Chondrocyte (in vitro differentiated cells): ENCODE data around the gene PTPRN2. TPM values are rescaled to one million over a fixed set of nuclear protein-coding genes. Genes with fewer than 3 reads are reported as not detected.

ENCODE experiments used
- DNase-seq: peaks from one replicate; pipeline ENCODE4 v3.0.0; 2021; ENCODE audit warnings: mixed read lengths, low spot score
- H3K27ac Mint-ChIP-seq: one replicate; pipeline ENCODE4 v1.8.0; 2021; ENCODE audit warnings: mild to moderate bottlenecking, moderate library complexity, mixed read lengths; ENCODE audit not compliant: unreplicated experiment
- H3K27me3 Mint-ChIP-seq: 2 replicates; pipeline ENCODE4 v1.8.0; 2021; ENCODE audit warnings: low read depth, mixed read lengths
- H3K36me3 Mint-ChIP-seq: 2 replicates; pipeline ENCODE4 v1.8.0; 2021; ENCODE audit warnings: low read depth, mixed read lengths
- H3K4me1 Mint-ChIP-seq: 2 replicates; pipeline ENCODE4 v1.8.0; 2021; ENCODE audit warnings: low read depth, mild to moderate bottlenecking, mixed read lengths
- H3K4me3 Mint-ChIP-seq: one replicate; pipeline ENCODE4 v1.8.0; 2021; ENCODE audit warnings: mild to moderate bottlenecking, moderate library complexity, mixed read lengths; ENCODE audit not compliant: unreplicated experiment
- H3K9me3 Mint-ChIP-seq: 2 replicates; pipeline ENCODE4 v1.8.0; 2021; ENCODE audit warnings: low read depth, mixed read lengths
- total RNA-seq: library from RNA; stranded (reverse); gene quantifications from 3 replicates; pipeline ENCODE4 v1.2.1, GENCODE V29; 2021
- TF ChIP-seq, protein P1 (sequence below): fragments of 200-600 bp; sonication (generic); IDR thresholded peaks from 2 replicates; pipeline ENCODE4 v1.5.0; 2021; ENCODE audit warnings: antibody characterized with exemption, mild to moderate bottlenecking, moderate library complexity

PTPRN2 gene
- total RNA-seq, 1 donor from 2014 or later: 0.30 TPM

DNA sequence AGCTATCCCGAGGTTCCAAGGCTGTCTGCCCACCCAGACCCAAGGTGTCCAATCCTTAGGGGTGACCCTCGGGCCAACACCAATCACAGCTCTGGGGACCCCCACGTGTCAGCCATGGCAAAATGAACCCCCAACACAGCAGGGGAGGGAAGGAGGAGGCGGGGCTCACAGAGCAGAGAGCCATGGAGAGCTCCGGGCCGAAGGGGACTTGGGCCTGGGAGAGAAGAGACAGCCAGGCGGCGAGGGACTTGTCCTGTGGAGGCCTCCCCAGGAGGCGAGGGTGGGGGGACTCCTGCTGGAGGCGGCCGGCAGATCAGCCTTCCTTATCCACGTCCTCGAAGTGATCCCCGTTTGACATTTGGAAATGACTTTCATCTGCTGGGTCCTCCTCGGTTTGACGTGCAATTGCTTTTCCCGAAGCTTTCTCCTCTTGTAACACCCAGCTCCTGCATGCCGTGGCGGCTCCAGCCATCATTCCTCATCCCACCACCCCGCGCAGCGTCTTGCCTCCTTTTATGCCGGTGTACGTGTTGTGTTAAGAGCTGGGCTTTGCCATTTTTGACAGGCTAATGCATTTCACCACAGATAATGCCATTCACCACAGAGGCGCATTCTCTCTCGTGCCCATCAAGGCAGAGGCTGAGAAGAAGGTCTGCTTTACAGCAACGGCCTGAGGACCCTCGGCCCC is 913.5 kb downstream of the PTPRN2 start:
- TF ChIP-seq, protein P1, sequence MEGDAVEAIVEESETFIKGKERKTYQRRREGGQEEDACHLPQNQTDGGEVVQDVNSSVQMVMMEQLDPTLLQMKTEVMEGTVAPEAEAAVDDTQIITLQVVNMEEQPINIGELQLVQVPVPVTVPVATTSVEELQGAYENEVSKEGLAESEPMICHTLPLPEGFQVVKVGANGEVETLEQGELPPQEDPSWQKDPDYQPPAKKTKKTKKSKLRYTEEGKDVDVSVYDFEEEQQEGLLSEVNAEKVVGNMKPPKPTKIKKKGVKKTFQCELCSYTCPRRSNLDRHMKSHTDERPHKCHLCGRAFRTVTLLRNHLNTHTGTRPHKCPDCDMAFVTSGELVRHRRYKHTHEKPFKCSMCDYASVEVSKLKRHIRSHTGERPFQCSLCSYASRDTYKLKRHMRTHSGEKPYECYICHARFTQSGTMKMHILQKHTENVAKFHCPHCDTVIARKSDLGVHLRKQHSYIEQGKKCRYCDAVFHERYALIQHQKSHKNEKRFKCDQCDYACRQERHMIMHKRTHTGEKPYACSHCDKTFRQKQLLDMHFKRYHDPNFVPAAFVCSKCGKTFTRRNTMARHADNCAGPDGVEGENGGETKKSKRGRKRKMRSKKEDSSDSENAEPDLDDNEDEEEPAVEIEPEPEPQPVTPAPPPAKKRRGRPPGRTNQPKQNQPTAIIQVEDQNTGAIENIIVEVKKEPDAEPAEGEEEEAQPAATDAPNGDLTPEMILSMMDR: no peak
- Mint-ChIP-seq H3K9me3 (no peaks in the 10 kb centered on the region), H3K27ac (no peak overlapping the region), H3K4me3 (no peak overlapping the region), H3K4me1 (peaks cover 8% of the 10 kb centered on the region), H3K27me3 (peaks cover 59% of the 10 kb centered on the region), H3K36me3 (no peaks in the 10 kb centered on the region)
- DNase-seq: peak; percentile 88

DNA sequence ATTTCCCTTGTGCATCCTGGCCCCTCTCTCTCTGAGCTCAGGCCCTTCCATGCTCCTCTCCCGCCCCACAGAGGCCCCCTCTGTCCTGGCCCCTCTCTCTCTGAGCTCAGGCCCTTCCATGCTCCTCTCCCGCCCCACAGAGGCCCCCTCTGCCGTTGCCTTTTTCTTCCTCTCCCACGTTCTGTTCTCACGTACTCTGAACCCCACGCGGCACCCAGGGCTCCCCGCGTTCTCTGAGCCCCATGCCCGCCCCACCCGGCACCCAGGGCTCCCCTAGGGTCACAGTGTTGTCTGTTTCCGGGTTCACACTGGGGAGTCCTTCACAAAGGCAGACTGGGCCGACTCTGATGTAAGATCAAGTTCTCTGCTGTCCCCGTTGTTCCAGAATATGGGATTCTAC is 914.0 kb downstream of the PTPRN2 start:
- Mint-ChIP-seq H3K9me3 (no peaks in the 10 kb centered on the region), H3K36me3 (no peaks in the 10 kb centered on the region), H3K4me1 (peaks cover 8% of the 10 kb centered on the region), H3K4me3 (no peak overlapping the region), H3K27me3 (peaks cover 57% of the 10 kb centered on the region), H3K27ac (no peak overlapping the region)
- TF ChIP-seq, protein P1: no peak
- no peak for DNase-seq

GRCh38 chr7:157671358-157672255 is 916.0 kb downstream of the PTPRN2 start:
- TF ChIP-seq, protein P1: no peak
- peaks cover 8% of the 10 kb centered on the region for H3K4me1 Mint-ChIP-seq

GRCh38 chr7:157670490-157671357 is 916.9 kb downstream of the PTPRN2 start:
- no peak for DNase-seq
- peaks cover 8% of the 10 kb centered on the region for H3K4me1 Mint-ChIP-seq
- TF ChIP-seq, protein P1: no peak
- H3K4me3 Mint-ChIP-seq: no peak overlapping the region
- H3K9me3 Mint-ChIP-seq: no peaks in the 10 kb centered on the region
- no peak overlapping the region for H3K27ac Mint-ChIP-seq
- peaks cover 41% of the 10 kb centered on the region for H3K27me3 Mint-ChIP-seq
- H3K36me3 Mint-ChIP-seq: no peaks in the 10 kb centered on the region

More at GRCh38 chr7:157671358-157672255, 916.0 kb downstream of the PTPRN2 start:
- DNase-seq: no peak
- no peak overlapping the region for H3K27ac Mint-ChIP-seq
- no peaks in the 10 kb centered on the region for H3K36me3 Mint-ChIP-seq
- H3K4me3 Mint-ChIP-seq: no peak overlapping the region
- no peaks in the 10 kb centered on the region for H3K9me3 Mint-ChIP-seq
- H3K27me3 Mint-ChIP-seq: peaks cover 46% of the 10 kb centered on the region
